Nephron (organoid): ENCODE results near the gene CYP4B1.

Experiments used
- H3K27ac Mint-ChIP-seq, 3 experiments: 2 replicates each; pipeline ENCODE4 v1.8.0; 2020; ENCODE audit warnings: mixed read lengths in 3 of 3, mild to moderate bottlenecking in 2 of 3, moderate library complexity in 1 of 3
- H3K27me3 Mint-ChIP-seq: 2 replicates; pipeline ENCODE4 v1.8.0; 2021; ENCODE audit warnings: low read depth, mild to moderate bottlenecking, moderate library complexity, mixed read lengths
- H3K36me3 Mint-ChIP-seq: 2 replicates; pipeline ENCODE4 v1.8.0; 2020; ENCODE audit warnings: low read depth, mixed read lengths
- H3K4me1 Mint-ChIP-seq: 2 replicates; pipeline ENCODE4 v1.8.0; 2020; ENCODE audit warnings: mixed read lengths
- H3K4me3 Mint-ChIP-seq, 3 experiments: 2 replicates each; pipeline ENCODE4 v1.8.0; 2020; ENCODE audit warnings: mild to moderate bottlenecking in 3 of 3, mixed read lengths in 3 of 3, moderate library complexity in 2 of 3
- H3K9me3 Mint-ChIP-seq: 2 replicates; pipeline ENCODE4 v1.8.0; 2020; ENCODE audit warnings: mixed read lengths
- CTCF ChIP-seq, 3 experiments: fragments of 200-600 bp; sonication (generic); IDR thresholded peaks; one replicate each; pipeline ENCODE4 v1.5.0; 2021; ENCODE audit warnings: antibody characterized with exemption in 3 of 3; ENCODE audit not compliant: unreplicated experiment in 3 of 3

The CYP4B1 gene

GRCh38 chr1:46815133-46815532 is 16.3 kb downstream of the CYP4B1 start:
- no peak overlapping the region for H3K4me3 Mint-ChIP-seq
- TF ChIP-seq CTCF (IDR thresholded peaks at IDR 0.05; ENCODE audit: unreplicated experiment in 3 of 3): no peak

GRCh38 chr1:46816930-46817329 is 18.1 kb downstream of the CYP4B1 start:
- Mint-ChIP-seq H3K9me3 (no peaks in the 10 kb centered on the region), H3K27ac (no peak overlapping the region), H3K27me3 (no peaks in the 10 kb centered on the region), H3K36me3 (no peaks in the 10 kb centered on the region), H3K4me1 (no peaks in the 10 kb centered on the region), H3K4me3 (no peak overlapping the region)
- TF ChIP-seq CTCF (IDR thresholded peaks at IDR 0.05; ENCODE audit: unreplicated experiment in 3 of 3): no peak

More at GRCh38 chr1:46815133-46815532, 16.3 kb downstream of the CYP4B1 start:
- no peaks in the 10 kb centered on the region for H3K36me3 Mint-ChIP-seq
- H3K9me3 Mint-ChIP-seq: peaks cover under 1% of the 10 kb centered on the region
- no peak overlapping the region for H3K27ac Mint-ChIP-seq
- no peaks in the 10 kb centered on the region for H3K4me1 Mint-ChIP-seq
- H3K27me3 Mint-ChIP-seq: no peaks in the 10 kb centered on the region

GRCh38 chr1:46817814-46818213 is 19.0 kb downstream of the CYP4B1 start:
- H3K27ac Mint-ChIP-seq: no peak overlapping the region
- H3K9me3 Mint-ChIP-seq: no peaks in the 10 kb centered on the region
- H3K4me3 Mint-ChIP-seq: no peak overlapping the region
- no peaks in the 10 kb centered on the region for H3K4me1 Mint-ChIP-seq
- H3K27me3 Mint-ChIP-seq: no peaks in the 10 kb centered on the region
- TF ChIP-seq CTCF (IDR thresholded peaks at IDR 0.05; ENCODE audit: unreplicated experiment in 3 of 3): no peak
- no peaks in the 10 kb centered on the region for H3K36me3 Mint-ChIP-seq

- Mint-ChIP-seq H3K4me3 (no peak overlapping the region), H3K36me3 (no peaks in the 10 kb centered on the region), H3K9me3 (no peaks in the 10 kb centered on the region), H3K27ac (no peak overlapping the region), H3K4me1 (no peaks in the 10 kb centered on the region), H3K27me3 (no peaks in the 10 kb centered on the region)
- TF ChIP-seq CTCF (IDR thresholded peaks at IDR 0.05; ENCODE audit: unreplicated experiment in 3 of 3): no peak
These were observed 19.7 kb downstream of the CYP4B1 start for GRCh38 chr1:46818591-46818990.

- Mint-ChIP-seq H3K27ac (no peak overlapping the region), H3K4me1 (no peaks in the 10 kb centered on the region), H3K9me3 (no peaks in the 10 kb centered on the region), H3K27me3 (no peaks in the 10 kb centered on the region), H3K36me3 (no peaks in the 10 kb centered on the region), H3K4me3 (no peak overlapping the region)
- TF ChIP-seq CTCF (IDR thresholded peaks at IDR 0.05; ENCODE audit: unreplicated experiment in 3 of 3): no peak
These were observed 20.5 kb downstream of the CYP4B1 start for GRCh38 chr1:46819335-46819734.

- Mint-ChIP-seq H3K9me3 (no peaks in the 10 kb centered on the region), H3K4me1 (no peaks in the 10 kb centered on the region), H3K4me3 (no peak overlapping the region), H3K27ac (no peak overlapping the region), H3K36me3 (no peaks in the 10 kb centered on the region), H3K27me3 (no peaks in the 10 kb centered on the region)
- no peak for TF ChIP-seq CTCF (IDR thresholded peaks at IDR 0.05; ENCODE audit: unreplicated experiment in 3 of 3)
These were observed 21.2 kb downstream of the CYP4B1 start for GRCh38 chr1:46820076-46820475.
